ENCODE measurements around the gene CAD. TPM values are rescaled to one million over a fixed set of nuclear protein-coding genes. Genes with fewer than 3 reads are reported as not detected.

The CAD gene
- total and polyA plus RNA-seq, 10 of the 15 experiments (the other 5 are each of a cell fraction or from before 2014, with no cell fraction given): 7.6 to 119 (median 50.7) TPM

DNA sequence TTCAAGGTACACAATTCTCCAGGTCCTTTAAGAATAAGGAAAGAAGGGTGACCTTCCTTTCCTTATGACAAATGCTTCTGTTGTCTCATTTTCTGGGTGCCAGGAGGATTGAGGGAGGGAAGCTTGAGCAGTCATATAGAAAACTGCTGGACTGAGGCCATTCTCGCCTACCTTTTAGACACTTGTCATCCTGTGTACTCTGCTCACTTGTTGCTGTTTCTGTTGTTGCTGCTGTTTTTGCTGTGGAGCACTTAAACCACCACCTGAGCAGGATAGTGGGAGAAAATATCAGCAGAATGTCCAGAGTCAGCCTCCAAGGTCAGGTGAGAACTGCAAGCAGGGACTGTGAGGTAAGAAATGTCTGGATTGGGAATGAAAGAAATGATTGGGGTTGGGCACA is 60.8 kb downstream of the CAD start:
- BruUV-seq (replicated peaks): no TSS peak
- POLR2A ChIA-PET: no interaction called here
- Histone ChIP-seq H3K9me3 (replicated peaks; ENCODE audit: control insufficient read depth, insufficient read depth, low read length) (no peaks in the 10 kb centered on the region), H4K20me1 (ENCODE audit: control insufficient read depth, insufficient read depth) (no peaks in the 10 kb centered on the region), H2AFZ (ENCODE audit: control insufficient read depth, low read depth, low read length) (no peak overlapping the region), H3K27ac (ENCODE audit: control insufficient read depth, insufficient read depth) (no peak overlapping the region), H3K79me2 (ENCODE audit: control insufficient read depth, insufficient read depth, low read length) (no peaks in the 10 kb centered on the region), H3K27me3 (replicated peaks in 1 of 2; ENCODE audit: control insufficient read depth in 2 of 2, insufficient read depth in 2 of 2, low read length in 1 of 2) (peaks cover 0 to 6% of the 10 kb centered on the region in 2 experiments; a peak in 2 of 4 replicates), H3K4me2 (ENCODE audit: control insufficient read depth, insufficient read depth) (no peak overlapping the region), H3K4me3 (no peak overlapping the region), H3K36me3 (ENCODE audit: control insufficient read depth in 2 of 2, insufficient read depth in 2 of 2, low read length in 1 of 2) (no peaks in the 10 kb centered on the region), H3K9ac (ENCODE audit: control insufficient read depth, insufficient read depth, low read length) (no peak overlapping the region), H3K4me1 (ENCODE audit: control insufficient read depth, insufficient read depth, low read length) (no peaks in the 10 kb centered on the region)
- SMC1A ChIA-PET (ENCODE audit: uncharacterized antibody, unreplicated experiment): interaction anchor here (3.9 kb wide), 1 partner anchor 25 kb away, joined by 17 read pairs; no protein-coding TSS in a partner anchor
- WGBS (ENCODE audit: insufficient coverage, insufficient replicate concordance, low lambda C conversion rate, missing lambda C conversion rate): 0% methylated on average over 1 of the region's 1 CpG
- no peak for ATAC-seq
- DNase-seq (ENCODE audit: low read depth, low spot score): no peak
- intact Hi-C loops (cut with micrococcal nuclease; ENCODE audit: unreplicated experiment): no loop called here
- RAD21 ChIA-PET (ENCODE audit: unreplicated experiment): interaction anchor here (0.6 to 3.4 kb wide), 4 partner anchors 27 to 179 kb away, joined by 3 to 39 read pairs (median 6); no protein-coding TSS in a partner anchor
- CTCF ChIA-PET: interaction anchor here (0.6 to 9.6 kb wide), 7 partner anchors 10 to 184 kb away, joined by 3 to 132 read pairs (median 18); no protein-coding TSS in a partner anchor
- in situ Hi-C loops (cut with MboI): no loop called here
- TF ChIP-seq IRF4 (IDR thresholded peaks at IDR 0.05; ENCODE audit: low read depth, low read length) (no peak), SRF (IDR thresholded peaks at IDR 0.05; ENCODE audit: low read depth in 2 of 2, low read length in 2 of 2) (no peak), SREBF2 (IDR thresholded peaks at IDR 0.05; ENCODE audit: low read length) (no peak), CEBPB (IDR thresholded peaks at IDR 0.05; ENCODE audit: borderline replicate concordance in 1 of 2, low read depth in 2 of 2, low read length in 2 of 2) (no peak), GABPA (IDR thresholded peaks at IDR 0.05; ENCODE audit: low read depth) (no peak)
- TF ChIP-seq, protein P1, sequence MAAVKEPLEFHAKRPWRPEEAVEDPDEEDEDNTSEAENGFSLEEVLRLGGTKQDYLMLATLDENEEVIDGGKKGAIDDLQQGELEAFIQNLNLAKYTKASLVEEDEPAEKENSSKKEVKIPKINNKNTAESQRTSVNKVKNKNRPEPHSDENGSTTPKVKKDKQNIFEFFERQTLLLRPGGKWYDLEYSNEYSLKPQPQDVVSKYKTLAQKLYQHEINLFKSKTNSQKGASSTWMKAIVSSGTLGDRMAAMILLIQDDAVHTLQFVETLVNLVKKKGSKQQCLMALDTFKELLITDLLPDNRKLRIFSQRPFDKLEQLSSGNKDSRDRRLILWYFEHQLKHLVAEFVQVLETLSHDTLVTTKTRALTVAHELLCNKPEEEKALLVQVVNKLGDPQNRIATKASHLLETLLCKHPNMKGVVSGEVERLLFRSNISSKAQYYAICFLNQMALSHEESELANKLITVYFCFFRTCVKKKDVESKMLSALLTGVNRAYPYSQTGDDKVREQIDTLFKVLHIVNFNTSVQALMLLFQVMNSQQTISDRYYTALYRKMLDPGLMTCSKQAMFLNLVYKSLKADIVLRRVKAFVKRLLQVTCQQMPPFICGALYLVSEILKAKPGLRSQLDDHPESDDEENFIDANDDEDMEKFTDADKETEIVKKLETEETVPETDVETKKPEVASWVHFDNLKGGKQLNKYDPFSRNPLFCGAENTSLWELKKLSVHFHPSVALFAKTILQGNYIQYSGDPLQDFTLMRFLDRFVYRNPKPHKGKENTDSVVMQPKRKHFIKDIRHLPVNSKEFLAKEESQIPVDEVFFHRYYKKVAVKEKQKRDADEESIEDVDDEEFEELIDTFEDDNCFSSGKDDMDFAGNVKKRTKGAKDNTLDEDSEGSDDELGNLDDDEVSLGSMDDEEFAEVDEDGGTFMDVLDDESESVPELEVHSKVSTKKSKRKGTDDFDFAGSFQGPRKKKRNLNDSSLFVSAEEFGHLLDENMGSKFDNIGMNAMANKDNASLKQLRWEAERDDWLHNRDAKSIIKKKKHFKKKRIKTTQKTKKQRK (IDR thresholded peaks at IDR 0.05; ENCODE audit: low read depth, low read length): no peak
- no peak for FAIRE-seq

Data from GM12878 (cell line).